HEK293T (cell line): ENCODE data around the gene C12orf50.
A peak's percentile ranks its signal among the peaks of the same experiment; 100 is the strongest.

ENCODE experiments used
- CTCF ChIA-PET: fragments of 350-600 bp; formaldehyde crosslinking; extraction: SDS; loops from one replicate; lab custom pipeline; 2021; ENCODE audit warnings: antibody characterized with exemption, inconsistent platforms; lab: Yijun Ruan, JAX
- POLR2A ChIA-PET: fragments of 350-600 bp; formaldehyde crosslinking; extraction: SDS; loops from one replicate; lab custom pipeline; 2020; ENCODE audit warnings: antibody characterized with exemption, inconsistent platforms; lab: Yijun Ruan, JAX
- DNase-seq: peaks from one replicate; pipeline ENCODE4 v3.0.0; 2012; ENCODE audit warnings: mixed read lengths; ENCODE audit errors: extremely low spot score
- ARNT ChIP-seq: fragments of 450-650 bp; IDR thresholded peaks from 2 replicates; pipeline ENCODE4 v1.6.1; 2017; ENCODE audit warnings: mild to moderate bottlenecking
- BHLHE40 ChIP-seq: fragments of 450-650 bp; IDR thresholded peaks from 2 replicates; pipeline ENCODE4 v1.6.1; 2016; ENCODE audit warnings: mild to moderate bottlenecking, moderate library complexity, borderline replicate concordance
- CTBP1 ChIP-seq: fragments of 450-650 bp; IDR thresholded peaks from 2 replicates; pipeline ENCODE4 v1.6.1; 2016; ENCODE audit warnings: borderline replicate concordance
- ELF4 ChIP-seq: fragments of 450-650 bp; IDR thresholded peaks from 2 replicates; pipeline ENCODE4 v1.6.1; 2017; ENCODE audit warnings: antibody characterized with exemption
- FOXA1 ChIP-seq: fragments of 450-650 bp; IDR thresholded peaks from 2 replicates; pipeline ENCODE4 v1.6.1; 2016; ENCODE audit warnings: mild to moderate bottlenecking
- FOXK2 ChIP-seq: fragments of 450-650 bp; IDR thresholded peaks from 2 replicates; pipeline ENCODE4 v1.6.1; 2016; ENCODE audit warnings: mild to moderate bottlenecking
- FOXM1 ChIP-seq: fragments of 450-650 bp; IDR thresholded peaks from 2 replicates; pipeline ENCODE4 v1.6.1; 2017; ENCODE audit warnings: mild to moderate bottlenecking, borderline replicate concordance
- HDGF ChIP-seq: fragments of 450-650 bp; IDR thresholded peaks from 2 replicates; pipeline ENCODE4 v1.6.1; 2017; ENCODE audit warnings: antibody characterized with exemption, borderline replicate concordance
- L3MBTL2 ChIP-seq: fragments of 450-650 bp; conservative IDR thresholded peaks from 2 replicates; pipeline ENCODE4 v1.6.1; 2016; ENCODE audit warnings: mild to moderate bottlenecking
- LEF1 ChIP-seq: fragments of 450-650 bp; IDR thresholded peaks from 2 replicates; pipeline ENCODE4 v1.6.1; 2017; ENCODE audit warnings: mild to moderate bottlenecking, borderline replicate concordance
- NFRKB ChIP-seq: fragments of 450-650 bp; IDR thresholded peaks from 2 replicates; pipeline ENCODE4 v1.6.1; 2016; ENCODE audit warnings: mild to moderate bottlenecking, moderate library complexity
- SP1 ChIP-seq: fragments of 450-650 bp; IDR thresholded peaks from 2 replicates; pipeline ENCODE4 v1.6.1; 2017
- SUZ12 ChIP-seq: fragments of 450-650 bp; IDR thresholded peaks from 2 replicates; pipeline ENCODE4 v1.6.1; 2016; ENCODE audit warnings: mild to moderate bottlenecking
- TARDBP ChIP-seq: fragments of 450-650 bp; IDR thresholded peaks from 2 replicates; pipeline ENCODE4 v1.6.1; 2016
- ZNF384 ChIP-seq: fragments of 450-650 bp; IDR thresholded peaks from 2 replicates; pipeline ENCODE4 v1.6.1; 2016
- TF ChIP-seq, protein P1 (sequence below): fragments of 450-650 bp; IDR thresholded peaks from 2 replicates; pipeline ENCODE4 v1.6.1; 2016

Gene C12orf50

DNA sequence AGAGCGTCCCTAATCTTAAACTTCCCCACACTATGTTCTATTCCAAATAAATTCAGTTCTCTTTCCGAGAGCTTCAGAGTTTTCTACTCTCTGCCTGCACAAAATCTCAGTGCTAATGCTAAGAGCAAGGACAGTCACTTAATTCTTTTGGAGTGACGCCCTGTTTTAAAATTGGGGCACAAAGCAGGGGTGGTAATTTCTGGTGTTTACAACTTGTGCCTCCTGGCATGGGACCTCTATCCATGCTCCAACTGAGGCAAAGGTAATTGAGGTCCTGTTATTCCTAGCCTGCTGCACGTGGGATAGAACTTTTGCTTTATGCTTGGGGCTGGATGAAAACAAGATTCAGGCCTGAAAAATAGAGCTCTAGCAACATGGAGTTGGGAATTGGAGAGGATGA is 22.9 kb downstream of the C12orf50 start:
- CTCF ChIA-PET, result interaction anchor here (0.6 kb wide), 1 partner anchor 991 kb away, joined by 3 read pairs; no protein-coding TSS in a partner anchor
- TF ChIP-seq NFRKB (no peak), L3MBTL2 (no peak), CTBP1 (no peak), ELF4 (no peak), ZNF384 (no peak), ARNT (no peak), BHLHE40 (no peak), SP1 (no peak), LEF1 (no peak)
- DNase-seq, result no peak
- POLR2A ChIA-PET, result no interaction called here

DNA sequence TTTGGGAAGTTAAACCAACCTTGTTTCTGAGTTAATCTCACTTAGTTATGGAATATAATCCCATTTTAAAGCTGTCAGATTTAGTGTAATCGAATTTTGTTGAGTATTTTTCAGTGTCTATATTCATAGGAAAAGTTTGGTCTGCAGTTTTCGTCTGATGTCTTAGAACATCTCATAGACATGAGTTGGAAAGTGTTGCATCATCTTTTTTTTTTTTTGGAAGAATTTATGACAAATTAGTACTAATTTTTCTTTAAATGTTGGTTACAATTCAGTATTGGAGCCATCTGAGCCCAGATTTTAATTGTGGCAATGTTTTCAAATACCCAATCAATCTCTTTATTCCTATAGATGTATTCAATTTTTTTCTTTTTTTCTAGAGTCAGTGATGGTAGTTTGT is 27.9 kb downstream of the C12orf50 start:
- CTCF ChIA-PET, result no interaction called here
- no peak for DNase-seq
- POLR2A ChIA-PET, result no interaction called here
- no peak for TF ChIP-seq ARNT
- TF ChIP-seq L3MBTL2, result no peak
- TF ChIP-seq BHLHE40, result no peak

DNA sequence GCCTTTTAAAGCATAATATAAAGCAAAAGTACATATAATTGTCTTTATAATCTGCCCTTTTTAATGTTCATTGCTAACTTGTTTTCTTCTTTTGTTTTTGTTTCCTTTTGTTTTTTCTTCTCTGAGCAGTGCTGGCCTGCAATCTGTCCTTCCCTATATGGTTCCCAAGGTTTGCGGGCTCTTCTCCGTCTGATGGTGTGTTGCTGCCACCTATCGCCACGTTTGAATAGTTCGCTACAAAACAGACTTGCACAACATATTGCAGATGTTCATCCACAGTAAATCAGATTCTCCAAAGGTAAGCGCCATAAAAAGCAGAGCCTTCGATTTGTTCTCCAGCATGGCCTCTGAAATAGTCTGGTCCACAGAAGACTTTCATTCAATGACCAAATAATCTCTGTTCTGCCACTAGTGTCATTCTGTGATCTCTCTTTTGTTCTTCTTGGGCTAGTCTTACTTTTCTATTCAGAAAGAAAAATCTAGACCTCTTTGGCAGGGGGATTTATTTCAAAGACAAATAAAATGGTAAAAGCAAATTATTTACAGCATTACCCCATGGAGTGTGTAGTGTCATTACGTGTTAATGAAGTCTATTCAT is 33.5 kb downstream of the C12orf50 start:
- POLR2A ChIA-PET, result no interaction called here
- CTCF ChIA-PET, result no interaction called here
- TF ChIP-seq FOXM1, result no peak
- TF ChIP-seq L3MBTL2, result no peak
- no peak for TF ChIP-seq SUZ12
- TF ChIP-seq CTBP1, result no peak
- no peak for TF ChIP-seq TARDBP
- no peak for TF ChIP-seq SP1
- TF ChIP-seq ZNF384, result no peak
- TF ChIP-seq FOXK2, result no peak
- no peak for TF ChIP-seq ELF4
- TF ChIP-seq, protein P1, sequence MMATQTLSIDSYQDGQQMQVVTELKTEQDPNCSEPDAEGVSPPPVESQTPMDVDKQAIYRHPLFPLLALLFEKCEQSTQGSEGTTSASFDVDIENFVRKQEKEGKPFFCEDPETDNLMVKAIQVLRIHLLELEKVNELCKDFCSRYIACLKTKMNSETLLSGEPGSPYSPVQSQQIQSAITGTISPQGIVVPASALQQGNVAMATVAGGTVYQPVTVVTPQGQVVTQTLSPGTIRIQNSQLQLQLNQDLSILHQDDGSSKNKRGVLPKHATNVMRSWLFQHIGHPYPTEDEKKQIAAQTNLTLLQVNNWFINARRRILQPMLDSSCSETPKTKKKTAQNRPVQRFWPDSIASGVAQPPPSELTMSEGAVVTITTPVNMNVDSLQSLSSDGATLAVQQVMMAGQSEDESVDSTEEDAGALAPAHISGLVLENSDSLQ, result no peak
- peak; percentile 63 for DNase-seq

DNA sequence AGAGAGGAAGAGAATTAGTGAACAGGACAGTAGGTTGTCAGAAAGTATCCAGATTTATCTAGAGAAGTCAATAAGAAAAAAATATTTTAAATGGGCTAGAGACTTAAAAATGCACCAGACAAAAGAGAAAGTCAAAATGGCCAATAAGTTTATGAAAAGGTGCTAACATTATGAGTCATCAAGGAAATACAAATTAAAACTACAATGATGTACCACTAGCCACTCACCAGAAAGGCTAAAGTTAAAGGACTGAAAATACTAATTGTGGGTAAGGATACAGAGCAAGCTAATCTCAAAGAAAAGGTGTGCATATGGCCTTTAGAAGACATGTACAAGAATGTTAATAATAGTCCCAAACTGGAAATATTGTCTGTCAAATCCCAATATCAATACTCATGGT is 37.7 kb downstream of the C12orf50 start:
- ChIA-PET POLR2A (no interaction called here), CTCF (no interaction called here)

DNA sequence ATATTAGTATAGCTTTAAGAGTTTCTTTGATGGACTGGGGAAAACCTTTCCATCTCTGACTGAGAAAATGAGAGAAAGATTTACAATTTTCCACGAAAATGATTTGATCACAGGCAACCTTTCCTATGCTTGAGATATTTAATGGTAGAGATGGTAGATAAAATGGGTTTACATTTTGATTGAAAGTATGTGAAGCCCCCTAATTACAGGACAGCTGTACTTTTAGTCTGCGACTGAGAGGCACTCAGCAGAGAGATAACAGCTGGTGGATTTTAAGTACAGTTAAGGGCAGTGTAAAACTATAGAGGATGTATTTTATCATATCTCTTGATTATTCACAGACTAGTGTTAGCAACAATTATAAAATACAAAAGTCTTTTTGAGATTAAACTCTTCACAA is 40.7 kb downstream of the C12orf50 start:
- POLR2A ChIA-PET, result no interaction called here
- no peak for DNase-seq
- CTCF ChIA-PET, result no interaction called here
- TF ChIP-seq TARDBP (no peak), ELF4 (no peak), HDGF (no peak), LEF1 (no peak), SUZ12 (no peak), SP1 (no peak), NFRKB (no peak), ARNT (no peak), FOXK2 (no peak), ZNF384 (no peak), FOXM1 (no peak), FOXA1 (no peak), BHLHE40 (no peak), CTBP1 (no peak), L3MBTL2 (no peak)
- TF ChIP-seq, protein P1, result no peak

More for the DNA sequence above, 37.7 kb downstream of the C12orf50 start:
- TF ChIP-seq LEF1 (no peak), FOXK2 (no peak), TARDBP (no peak), CTBP1 (no peak), L3MBTL2 (no peak), ARNT (no peak), SUZ12 (no peak), BHLHE40 (no peak), NFRKB (no peak), ELF4 (no peak), FOXA1 (no peak), HDGF (no peak), SP1 (no peak), FOXM1 (no peak), ZNF384 (no peak)
- TF ChIP-seq, protein P1, result no peak
- DNase-seq, result no peak

DNA sequence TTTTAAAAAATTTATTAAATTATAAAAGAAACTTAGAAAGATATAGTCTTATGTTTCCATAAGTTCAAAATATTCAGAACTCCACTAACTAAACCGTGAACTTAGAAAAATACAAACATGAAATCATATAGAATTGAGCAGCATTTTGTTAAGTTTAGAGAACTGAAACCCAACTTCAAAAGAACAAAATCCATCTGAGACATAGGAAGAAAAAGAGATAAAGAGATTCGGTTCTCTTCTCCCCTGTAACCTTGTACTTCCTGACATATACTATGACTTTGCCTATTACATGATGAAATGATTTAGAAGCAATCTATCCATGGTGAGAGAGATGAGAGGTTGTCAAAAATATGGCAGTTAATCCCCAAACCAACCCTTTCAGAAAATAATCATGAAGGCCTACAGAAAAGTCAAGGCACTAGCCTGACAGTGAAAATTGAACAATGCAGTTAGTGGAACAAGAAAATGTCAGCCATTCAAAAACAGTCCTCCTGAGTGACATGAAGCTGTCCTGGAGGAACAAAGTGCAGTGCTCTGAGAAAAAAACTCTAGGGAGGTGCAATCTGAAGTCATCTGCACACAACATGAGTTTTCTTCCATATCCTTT is 44.0 kb downstream of the C12orf50 start:
- TF ChIP-seq CTBP1, result no peak
- TF ChIP-seq HDGF, result no peak
- TF ChIP-seq, protein P1, result no peak
- TF ChIP-seq NFRKB, result no peak
- TF ChIP-seq BHLHE40, result no peak
- TF ChIP-seq ELF4, result no peak
- no peak for TF ChIP-seq FOXK2
- no peak for TF ChIP-seq FOXA1
- TF ChIP-seq FOXM1, result no peak
- no peak for TF ChIP-seq ZNF384
- no peak for TF ChIP-seq SUZ12
- TF ChIP-seq L3MBTL2, result no peak
- TF ChIP-seq LEF1, result no peak
- no peak for TF ChIP-seq SP1
- no peak for TF ChIP-seq TARDBP
- no peak for TF ChIP-seq ARNT
- DNase-seq, result no peak
- ChIA-PET POLR2A (no interaction called here), CTCF (no interaction called here)
